ENCODE results near the gene ARMC2. TPM values are rescaled to one million over a fixed set of nuclear protein-coding genes. Genes with fewer than 3 reads are reported as not detected.

ARMC2 gene
- total RNA-seq, 1 donor from 2014 or later, result 2.9 TPM

- H3K27ac ChIP-seq, result no peak overlapping the region
- H3K9me3 ChIP-seq (ENCODE audit: low read depth), result no peaks in the 10 kb centered on the region
- no peak overlapping the region for H3K4me3 ChIP-seq
- H3F3A ChIP-seq (ENCODE audit: low read depth), result no peaks in the 10 kb centered on the region
- no peaks in the 10 kb centered on the region for H3K79me2 ChIP-seq (ENCODE audit: low read depth)
- H3K27me3 ChIP-seq, result no peaks in the 10 kb centered on the region
- Mint-ChIP-seq H3K36me3 (peaks cover 3% of the 10 kb centered on the region), H3K27me3 (ENCODE audit: insufficient read depth, low read depth) (peaks cover 2% of the 10 kb centered on the region), H3K27ac (no peak overlapping the region), H3K9me3 (no peaks in the 10 kb centered on the region), H3K4me3 (no peak overlapping the region), H3K4me1 (no peaks in the 10 kb centered on the region)
- no peaks in the 10 kb centered on the region for H3K4me1 ChIP-seq
- H2AFZ ChIP-seq (replicated peaks), result no peak overlapping the region
- H4K20me1 ChIP-seq (ENCODE audit: low read depth), result no peaks in the 10 kb centered on the region
- DNase-seq (ENCODE audit: low spot score), result no peak
- H3K9ac ChIP-seq, result no peak overlapping the region
- H3K4me2 ChIP-seq, result no peak overlapping the region
- no peak for TF ChIP-seq CTCF (IDR thresholded peaks at IDR 0.05)
- TF ChIP-seq EZH2 (IDR thresholded peaks at IDR 0.05), result no peak
- no peak for TF ChIP-seq EZH2phosphoT487 (IDR thresholded peaks at IDR 0.05)
- no peaks in the 10 kb centered on the region for H3K36me3 ChIP-seq
These were observed 105.5 kb downstream of the ARMC2 start for GRCh38 chr6:108953681-108954080.

- Mint-ChIP-seq H3K9me3 (no peaks in the 10 kb centered on the region), H3K27ac (no peak overlapping the region), H3K4me3 (no peak overlapping the region), H3K27me3 (ENCODE audit: insufficient read depth, low read depth) (peaks cover 2% of the 10 kb centered on the region), H3K4me1 (no peaks in the 10 kb centered on the region), H3K36me3 (peaks cover 3% of the 10 kb centered on the region)
- Histone ChIP-seq H3K36me3 (no peaks in the 10 kb centered on the region), H3K4me3 (no peak overlapping the region), H2AFZ (replicated peaks) (no peak overlapping the region), H3K9me3 (ENCODE audit: low read depth) (no peaks in the 10 kb centered on the region), H3K4me1 (no peaks in the 10 kb centered on the region), H3K79me2 (ENCODE audit: low read depth) (no peaks in the 10 kb centered on the region), H4K20me1 (ENCODE audit: low read depth) (no peaks in the 10 kb centered on the region), H3K9ac (no peak overlapping the region), H3K27ac (no peak overlapping the region), H3K4me2 (no peak overlapping the region), H3K27me3 (no peaks in the 10 kb centered on the region), H3F3A (ENCODE audit: low read depth) (no peaks in the 10 kb centered on the region)
- TF ChIP-seq EZH2 (IDR thresholded peaks at IDR 0.05), result no peak
- DNase-seq (ENCODE audit: low spot score), result no peak
These were observed 107.2 kb downstream of the ARMC2 start for GRCh38 chr6:108955329-108955949.

- Histone ChIP-seq H2AFZ (replicated peaks) (peak overlapping the region; percentile 24), H3F3A (ENCODE audit: low read depth) (no peaks in the 10 kb centered on the region), H3K4me1 (no peaks in the 10 kb centered on the region), H3K27ac (no peak overlapping the region), H3K9ac (no peak overlapping the region), H3K36me3 (no peaks in the 10 kb centered on the region), H3K4me3 (no peak overlapping the region), H3K4me2 (no peak overlapping the region), H3K79me2 (ENCODE audit: low read depth) (no peaks in the 10 kb centered on the region), H3K9me3 (ENCODE audit: low read depth) (no peaks in the 10 kb centered on the region), H3K27me3 (no peaks in the 10 kb centered on the region), H4K20me1 (ENCODE audit: low read depth) (no peaks in the 10 kb centered on the region)
- Mint-ChIP-seq H3K27me3 (ENCODE audit: insufficient read depth, low read depth) (peaks cover 2% of the 10 kb centered on the region), H3K4me3 (no peak overlapping the region), H3K9me3 (no peaks in the 10 kb centered on the region), H3K36me3 (peaks cover 3% of the 10 kb centered on the region), H3K4me1 (no peaks in the 10 kb centered on the region), H3K27ac (no peak overlapping the region)
- TF ChIP-seq EZH2phosphoT487 (IDR thresholded peaks at IDR 0.05), result no peak
- no peak for TF ChIP-seq EZH2 (IDR thresholded peaks at IDR 0.05)
- no peak for TF ChIP-seq CTCF (IDR thresholded peaks at IDR 0.05)
- peak; percentile 21 for DNase-seq (ENCODE audit: low spot score)
These were observed 109.0 kb downstream of the ARMC2 start for GRCh38 chr6:108957221-108957620.

GRCh38 chr6:108958900-108959770, 110.9 kb downstream of the ARMC2 start:
- H3K27me3 Mint-ChIP-seq (ENCODE audit: insufficient read depth, low read depth), result no peaks in the 10 kb centered on the region
- H3K79me2 ChIP-seq (ENCODE audit: low read depth), result no peaks in the 10 kb centered on the region
- no peak overlapping the region for H3K27ac Mint-ChIP-seq
- no peaks in the 10 kb centered on the region for H3K9me3 ChIP-seq (ENCODE audit: low read depth)
- no peak overlapping the region for H3K9ac ChIP-seq
- no peaks in the 10 kb centered on the region for H3F3A ChIP-seq (ENCODE audit: low read depth)
- no peak for DNase-seq (ENCODE audit: low spot score)
- no peaks in the 10 kb centered on the region for H3K27me3 ChIP-seq
- H3K36me3 Mint-ChIP-seq, result no peaks in the 10 kb centered on the region
- H3K4me2 ChIP-seq, result no peak overlapping the region
- H3K4me1 Mint-ChIP-seq, result no peaks in the 10 kb centered on the region
- H3K4me3 ChIP-seq, result no peak overlapping the region
- TF ChIP-seq EZH2phosphoT487 (IDR thresholded peaks at IDR 0.05) (no peak), CTCF (IDR thresholded peaks at IDR 0.05) (no peak), EZH2 (IDR thresholded peaks at IDR 0.05) (no peak)
- H3K4me1 ChIP-seq, result no peaks in the 10 kb centered on the region
- H4K20me1 ChIP-seq (ENCODE audit: low read depth), result no peaks in the 10 kb centered on the region
- no peak overlapping the region for H2AFZ ChIP-seq (replicated peaks)
- no peak overlapping the region for H3K27ac ChIP-seq
- H3K4me3 Mint-ChIP-seq, result no peak overlapping the region
- H3K36me3 ChIP-seq, result no peaks in the 10 kb centered on the region
- no peaks in the 10 kb centered on the region for H3K9me3 Mint-ChIP-seq
